Stimulated activated CD8-positive, alpha-beta memory T cell treated with anti-CD3 and anti-CD28 coated beads, Interleukin-4, amount 100 ng/mL, for 4 hours (primary cell): ENCODE results near the gene SLC7A14.

ENCODE experiments used
- DNase-seq, 2 donors: peaks; one replicate each; pipeline ENCODE4 v3.0.0-alpha.2; 2020; ENCODE audit warnings: low read depth in 2 of 2, low spot score in 1 of 2

SLC7A14 gene

DNA sequence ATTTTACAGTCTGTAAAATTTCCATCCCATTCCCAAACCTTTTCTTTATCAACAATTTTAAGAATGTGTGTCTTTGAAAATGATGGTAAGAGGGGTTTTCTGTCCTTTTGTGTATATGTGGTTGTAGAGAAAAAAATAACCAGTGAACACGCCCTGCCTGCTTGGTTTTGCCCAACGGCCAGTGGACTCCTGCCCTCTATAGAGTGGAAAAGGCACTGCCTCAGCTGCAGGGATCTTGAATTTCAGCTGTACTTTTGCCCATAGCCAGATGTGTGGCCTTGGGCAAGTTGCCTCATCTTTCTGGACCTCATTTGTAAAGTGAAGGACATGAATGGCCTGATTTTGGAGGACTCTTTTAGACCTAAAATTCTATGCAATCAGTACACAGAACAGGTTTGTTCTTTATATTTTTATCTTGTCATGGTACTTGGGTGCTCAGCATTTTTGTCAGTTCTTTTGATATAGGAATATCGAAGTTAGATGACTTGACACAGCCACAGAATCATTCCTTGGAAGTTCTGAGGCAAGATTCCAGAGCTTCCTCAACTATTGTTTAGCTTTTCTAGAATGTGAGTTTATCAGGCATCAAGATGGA is 86.2 kb downstream of the SLC7A14 start:
- DNase-seq: no peak

GRCh38 chr3:170497207-170498095 is 88.4 kb downstream of the SLC7A14 start:
- DNase-seq: no peak

GRCh38 chr3:170496868-170497140 is 89.1 kb downstream of the SLC7A14 start:
- no peak for DNase-seq

GRCh38 chr3:170496026-170496867 is 89.6 kb downstream of the SLC7A14 start:
- no peak for DNase-seq

GRCh38 chr3:170494766-170495165 is 91.1 kb downstream of the SLC7A14 start:
- DNase-seq: no peak

- DNase-seq: no peak
Observed at GRCh38 chr3:170493712-170494182, 92.1 kb downstream of the SLC7A14 start.

- no peak for DNase-seq
Observed at GRCh38 chr3:170491901-170492300, 94.0 kb downstream of the SLC7A14 start.

GRCh38 chr3:170490828-170491560 is 94.9 kb downstream of the SLC7A14 start:
- no peak for DNase-seq

GRCh38 chr3:170488802-170489201 is 97.1 kb downstream of the SLC7A14 start:
- no peak for DNase-seq

DNA sequence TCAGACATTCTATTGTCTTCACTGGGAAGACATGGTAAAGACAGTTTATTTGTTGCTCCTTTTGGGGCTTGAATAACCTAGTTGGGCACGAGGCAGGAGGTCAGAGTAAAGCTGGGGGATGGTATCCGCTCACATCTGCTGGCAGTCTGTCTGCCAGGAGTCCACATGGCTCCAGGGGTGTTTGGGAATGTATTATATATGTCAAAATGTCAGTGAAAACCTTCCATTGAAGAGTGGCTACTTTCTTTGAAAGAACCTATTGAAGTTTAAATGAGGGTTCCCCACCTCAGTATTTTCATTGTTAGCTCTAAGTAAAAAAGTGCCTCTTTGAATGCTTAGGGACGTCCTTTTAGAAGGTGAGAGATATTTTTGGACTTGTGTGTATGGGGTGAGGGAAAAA is 98.8 kb downstream of the SLC7A14 start:
- no peak for DNase-seq

DNA sequence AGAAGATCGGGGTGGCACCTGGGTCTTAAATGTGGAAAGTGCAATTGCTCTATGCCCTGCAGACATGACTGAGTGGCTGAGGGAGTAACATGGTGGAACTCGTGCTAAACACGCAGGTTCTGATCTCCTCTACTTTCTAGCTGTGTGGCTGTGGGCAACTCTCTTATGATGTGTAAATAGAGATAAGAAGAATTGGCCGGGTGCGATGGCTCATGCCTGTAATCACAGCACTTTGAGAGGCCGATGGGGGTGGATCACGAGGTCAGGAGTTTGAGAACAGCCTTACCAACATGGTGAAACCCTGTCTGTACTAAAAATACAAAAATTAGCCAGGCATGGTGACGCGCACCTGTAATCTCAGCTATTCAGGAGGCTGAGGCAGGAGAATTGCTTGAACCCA is 99.5 kb downstream of the SLC7A14 start:
- no peak for DNase-seq

GRCh38 chr3:170485696-170486095 is 100.2 kb downstream of the SLC7A14 start:
- DNase-seq: no peak

DNA sequence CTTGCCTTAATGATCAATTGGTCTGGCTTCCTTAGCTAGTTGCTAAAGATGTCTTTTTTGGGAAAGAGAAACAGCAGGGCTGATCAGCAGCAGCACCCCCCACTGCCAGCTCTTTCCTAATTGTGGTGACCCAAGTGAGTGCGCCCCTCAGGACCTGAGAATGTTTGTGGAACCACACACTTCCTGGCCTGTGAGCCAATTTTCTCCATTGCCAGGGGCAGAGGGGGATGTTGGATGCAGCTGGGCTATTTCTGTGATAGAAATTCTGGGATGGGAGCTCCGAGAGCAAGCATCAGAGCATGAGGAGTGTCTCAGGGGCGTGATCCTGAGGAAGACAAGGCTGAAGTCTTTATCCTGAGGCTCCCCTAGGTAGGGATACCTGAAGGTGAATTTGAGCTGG is 100.6 kb downstream of the SLC7A14 start:
- DNase-seq: no peak

GRCh38 chr3:170484869-170485268 is 101.0 kb downstream of the SLC7A14 start:
- DNase-seq: no peak

GRCh38 chr3:170483485-170484262 is 102.2 kb downstream of the SLC7A14 start:
- no peak for DNase-seq

GRCh38 chr3:170482199-170482598 is 103.7 kb downstream of the SLC7A14 start:
- DNase-seq: no peak

- no peak for DNase-seq
Observed at GRCh38 chr3:170480111-170480510, 105.8 kb downstream of the SLC7A14 start.

GRCh38 chr3:170477395-170477794 is 108.5 kb downstream of the SLC7A14 start:
- no peak for DNase-seq

- no peak for DNase-seq
Observed at GRCh38 chr3:170476291-170476690, 109.6 kb downstream of the SLC7A14 start.

DNA sequence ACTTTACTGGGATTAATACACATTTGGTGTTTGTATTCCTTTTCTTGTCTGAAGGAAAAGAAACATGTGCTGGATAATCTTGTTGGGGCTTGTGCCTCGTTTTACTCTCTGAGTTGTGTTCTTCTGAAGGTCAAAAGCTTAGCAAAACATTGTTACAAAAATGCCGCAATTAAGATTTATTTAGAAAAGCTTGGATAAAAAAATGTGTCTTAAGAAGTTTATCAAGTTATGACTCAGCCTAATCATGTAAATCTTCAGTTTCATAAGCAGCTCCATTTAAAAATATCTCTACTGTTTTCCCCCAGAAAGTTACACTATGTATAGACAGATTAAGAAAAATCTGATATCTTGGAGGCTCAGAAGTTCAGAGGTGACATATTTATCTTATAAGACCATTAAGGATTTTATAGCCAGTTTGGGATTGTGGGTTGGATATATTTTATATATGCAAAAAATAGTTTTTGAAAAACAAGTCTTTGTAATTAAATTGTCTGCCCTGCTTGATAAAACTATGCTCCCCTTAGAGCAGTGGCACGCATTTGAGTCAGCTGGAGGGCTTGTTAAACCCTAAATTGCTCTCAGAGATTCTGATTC is 110.7 kb downstream of the SLC7A14 start:
- DNase-seq: no peak
